C4-2B (cell line): ENCODE measurements around the gene GPC5.

Source experiments
- ZFX ChIP-seq: fragments of 450-650 bp; IDR thresholded peaks from 2 replicates; pipeline ENCODE4 v1.6.1; 2017
- TF ChIP-seq, protein P1 (sequence below): fragments of 450-650 bp; conservative IDR thresholded peaks from 2 replicates; pipeline ENCODE4 v1.5.1; 2017; ENCODE audit warnings: mild to moderate bottlenecking

DNA sequence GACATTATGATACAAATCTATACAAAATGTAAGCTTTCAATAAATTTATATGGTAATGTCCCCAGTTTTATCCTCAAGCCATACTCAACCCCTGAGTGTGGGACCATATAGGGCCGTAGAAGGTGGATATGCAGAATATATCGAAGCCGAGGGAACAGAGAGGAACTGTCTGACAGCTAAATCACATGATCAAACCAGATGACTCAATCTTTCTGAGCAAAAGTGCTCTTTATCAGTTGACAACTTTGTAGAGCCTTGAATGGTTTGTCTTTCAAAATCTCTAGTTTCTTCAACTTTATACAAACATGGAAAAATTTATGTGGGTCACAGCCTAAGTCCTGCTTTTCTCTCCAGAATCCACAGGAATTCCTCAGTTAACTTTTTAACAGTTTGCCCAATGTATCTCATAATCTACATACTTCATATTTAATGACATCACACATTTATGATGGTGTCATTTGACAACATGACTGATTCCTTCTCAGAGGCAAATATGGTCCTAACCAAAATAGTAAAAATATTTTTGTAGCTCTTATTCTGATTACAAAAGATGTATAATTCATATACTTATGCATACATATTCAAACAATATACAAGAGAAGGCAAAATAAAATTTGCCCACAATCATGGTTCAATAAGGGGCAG lies 1155.2 kb downstream of the GPC5 start:
- TF ChIP-seq, protein P1, sequence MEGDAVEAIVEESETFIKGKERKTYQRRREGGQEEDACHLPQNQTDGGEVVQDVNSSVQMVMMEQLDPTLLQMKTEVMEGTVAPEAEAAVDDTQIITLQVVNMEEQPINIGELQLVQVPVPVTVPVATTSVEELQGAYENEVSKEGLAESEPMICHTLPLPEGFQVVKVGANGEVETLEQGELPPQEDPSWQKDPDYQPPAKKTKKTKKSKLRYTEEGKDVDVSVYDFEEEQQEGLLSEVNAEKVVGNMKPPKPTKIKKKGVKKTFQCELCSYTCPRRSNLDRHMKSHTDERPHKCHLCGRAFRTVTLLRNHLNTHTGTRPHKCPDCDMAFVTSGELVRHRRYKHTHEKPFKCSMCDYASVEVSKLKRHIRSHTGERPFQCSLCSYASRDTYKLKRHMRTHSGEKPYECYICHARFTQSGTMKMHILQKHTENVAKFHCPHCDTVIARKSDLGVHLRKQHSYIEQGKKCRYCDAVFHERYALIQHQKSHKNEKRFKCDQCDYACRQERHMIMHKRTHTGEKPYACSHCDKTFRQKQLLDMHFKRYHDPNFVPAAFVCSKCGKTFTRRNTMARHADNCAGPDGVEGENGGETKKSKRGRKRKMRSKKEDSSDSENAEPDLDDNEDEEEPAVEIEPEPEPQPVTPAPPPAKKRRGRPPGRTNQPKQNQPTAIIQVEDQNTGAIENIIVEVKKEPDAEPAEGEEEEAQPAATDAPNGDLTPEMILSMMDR, result no peak
- no peak for TF ChIP-seq ZFX
